HG03135 (cell line): ENCODE results near the gene SZT2.
"Not testable (repeated sequence)": the region's sequence is repeated elsewhere in the genome, so short reads cannot be mapped to it uniquely, and the experiment has no call there.

ENCODE experiments used
- ATAC-seq: cut with Tn5 transposase; IDR thresholded peaks from one replicate; pipeline ENCODE4 v1.9.1; 2021; ENCODE audit warnings: mild to moderate bottlenecking, moderate library complexity; ENCODE audit not compliant: unreplicated experiment

SZT2 gene

GRCh38 chr1:43386676-43387075 lies 3.0 kb upstream of the SZT2 start:
- no peak for ATAC-seq

GRCh38 chr1:43387976-43388599 lies 1.6 kb upstream of the SZT2 start:
- no peak for ATAC-seq

- ATAC-seq = no peak
Observed at GRCh38 chr1:43388613-43389012, 1.1 kb upstream of the SZT2 start.

- ATAC-seq = no peak
Observed at GRCh38 chr1:43392702-43393101, 3.0 kb downstream of the SZT2 start.

GRCh38 chr1:43395523-43395922 lies 5.8 kb downstream of the SZT2 start:
- ATAC-seq = no peak

GRCh38 chr1:43396059-43396458 lies 6.4 kb downstream of the SZT2 start:
- no peak for ATAC-seq

GRCh38 chr1:43398227-43398626 lies 8.5 kb downstream of the SZT2 start:
- ATAC-seq = no peak

GRCh38 chr1:43400441-43400840 lies 10.7 kb downstream of the SZT2 start:
- ATAC-seq = not testable (repeated sequence)

- no peak for ATAC-seq
Observed at GRCh38 chr1:43402089-43402865, 12.6 kb downstream of the SZT2 start.

- ATAC-seq = no peak
Observed at GRCh38 chr1:43404353-43404752, 14.7 kb downstream of the SZT2 start.

- ATAC-seq = no peak
Observed at GRCh38 chr1:43405219-43405875, 15.6 kb downstream of the SZT2 start.

- ATAC-seq = no peak
Observed at GRCh38 chr1:43405876-43406234, 16.2 kb downstream of the SZT2 start.

- no peak for ATAC-seq
Observed at GRCh38 chr1:43410571-43410970, 20.9 kb downstream of the SZT2 start.

GRCh38 chr1:43413426-43413825 lies 23.7 kb downstream of the SZT2 start:
- ATAC-seq = not testable (repeated sequence)

- no peak for ATAC-seq
Observed at GRCh38 chr1:43414634-43415223, 25.0 kb downstream of the SZT2 start.

GRCh38 chr1:43415901-43416300 lies 26.2 kb downstream of the SZT2 start:
- no peak for ATAC-seq

- ATAC-seq = no peak
Observed at GRCh38 chr1:43418858-43419257, 29.2 kb downstream of the SZT2 start.

- no peak for ATAC-seq
Observed at GRCh38 chr1:43419627-43420425, 30.1 kb downstream of the SZT2 start.

- ATAC-seq = no peak
Observed at GRCh38 chr1:43420874-43421273, 31.2 kb downstream of the SZT2 start.

- ATAC-seq = no peak
Observed at GRCh38 chr1:43421396-43421795, 31.7 kb downstream of the SZT2 start.
